Hepatocyte (in vitro differentiated cells): Measurements from ENCODE around the gene TAF4. TPM values are rescaled to one million over a fixed set of nuclear protein-coding genes. Genes with fewer than 3 reads are reported as not detected.

Experiments
- DNase-seq: peaks from one replicate; pipeline ENCODE4 v3.0.0-alpha.2; 2016; ENCODE audit warnings: low spot score
- H2AFZ ChIP-seq: fragments of 200-600 bp; sonication (generic); 2 replicates; pipeline ENCODE4 v1.6.0; 2016; ENCODE audit warnings: antibody characterized with exemption, mild to moderate bottlenecking
- H3K27ac ChIP-seq: fragments of 200-600 bp; sonication (generic); 2 replicates; pipeline ENCODE4 v1.5.1; 2016; ENCODE audit warnings: mild to moderate bottlenecking
- H3K27me3 ChIP-seq: fragments of 200-600 bp; sonication (generic); 2 replicates; pipeline ENCODE4 v1.6.1; 2016
- H3K36me3 ChIP-seq: fragments of 200-600 bp; sonication (generic); replicated peaks from 2 replicates; pipeline ENCODE4 v1.5.1; 2016; ENCODE audit warnings: low read depth; ENCODE audit not compliant: insufficient read depth
- H3K4me1 ChIP-seq: fragments of 200-600 bp; sonication (generic); 2 replicates; pipeline ENCODE4 v1.5.1; 2016; ENCODE audit warnings: mild to moderate bottlenecking, moderate library complexity; ENCODE audit not compliant: insufficient read depth
- H3K4me2 ChIP-seq: fragments of 200-600 bp; sonication (generic); 2 replicates; pipeline ENCODE4 v1.6.0; 2016
- H3K4me3 ChIP-seq: fragments of 200-600 bp; sonication (generic); 2 replicates; pipeline ENCODE4 v1.5.1; 2016; ENCODE audit warnings: mild to moderate bottlenecking
- H3K79me2 ChIP-seq: fragments of 200-600 bp; sonication (generic); 2 replicates; pipeline ENCODE4 v1.6.0; 2017; ENCODE audit warnings: mild to moderate bottlenecking
- H3K9me2 ChIP-seq: fragments of 200-600 bp; sonication (generic); replicated peaks from 2 replicates; pipeline ENCODE4 v1.6.0; 2017; ENCODE audit warnings: mild to moderate bottlenecking; ENCODE audit not compliant: insufficient read depth
- H3K9me3 ChIP-seq: fragments of 200-600 bp; sonication (generic); 2 replicates; pipeline ENCODE4 v1.5.1; 2016; ENCODE audit warnings: low read depth, mild to moderate bottlenecking
- H4K20me1 ChIP-seq: fragments of 200-600 bp; sonication (generic); 2 replicates; pipeline ENCODE4 v1.6.0; 2016; ENCODE audit warnings: mild to moderate bottlenecking; ENCODE audit not compliant: insufficient read depth, poor library complexity, severe bottlenecking
- EZH2 ChIP-seq: fragments of 200-600 bp; sonication (generic); IDR thresholded peaks from 2 replicates; pipeline ENCODE4 v1.6.1; 2016; ENCODE audit warnings: antibody characterized with exemption, mild to moderate bottlenecking, borderline replicate concordance
- EZH2phosphoT487 ChIP-seq: fragments of 200-600 bp; sonication (generic); IDR thresholded peaks from one replicate; pipeline ENCODE4 v1.6.1; 2018; ENCODE audit warnings: antibody characterized with exemption, mild to moderate bottlenecking, low read depth, moderate library complexity; ENCODE audit not compliant: unreplicated experiment, severe bottlenecking
- WGBS: methylation state at CpG from one replicate; pipeline ENCODE4 v1.1.6; 2016; ENCODE audit warnings: low lambda C conversion rate; ENCODE audit errors: missing lambda C conversion rate; 5-methylcytosine and 5-hydroxymethylcytosine counted together
- polyA plus RNA-seq: library from polyadenylated mRNA; unstranded; fragments of >200 nt; fragmentation: Nextera tagmentation; extraction: Ambion mirVana; gene quantifications from 2 replicates; pipeline ENCODE4 v1.2.1, GENCODE V29; 2016
- total RNA-seq: library from RNA; depleted of rRNA; stranded (reverse); fragments of >200 nt; gene quantifications from 2 replicates; pipeline ENCODE4 v1.2.3, GENCODE V29; 2014
- TF ChIP-seq, protein P1 (sequence below): fragments of 200-600 bp; sonication (generic); IDR thresholded peaks from 2 replicates; pipeline ENCODE4 v1.5.1; 2016; ENCODE audit warnings: antibody characterized with exemption, mild to moderate bottlenecking; ENCODE audit not compliant: poor library complexity

TAF4 gene
- total and polyA plus RNA-seq, 2 experiments from 2014 or later: 2.9 to 6.6 TPM

DNA sequence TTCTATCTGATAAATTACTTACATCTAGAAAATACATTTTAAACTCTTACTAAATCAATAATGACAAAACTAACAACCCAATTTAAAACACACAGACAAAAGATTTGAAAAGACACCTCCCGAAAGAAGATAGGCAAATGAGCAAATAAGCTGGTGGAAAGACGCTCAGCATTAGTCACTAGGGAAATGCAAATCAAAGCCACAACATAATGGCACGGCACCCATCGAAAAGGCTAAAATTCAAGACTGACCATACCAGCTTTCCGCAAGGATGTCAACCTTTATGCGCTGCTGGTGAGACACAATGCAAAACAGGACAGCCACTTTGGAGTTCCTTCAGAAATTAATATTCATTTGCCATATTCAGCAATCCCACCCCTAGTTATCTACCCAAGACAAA lies 25.9 kb downstream of the TAF4 start:
- Histone ChIP-seq H4K20me1 (peaks cover 63% of the 10 kb centered on the region), H3K4me1 (peaks cover 15% of the 10 kb centered on the region), H3K9me3 (no peaks in the 10 kb centered on the region), H2AFZ (no peak overlapping the region), H3K27me3 (no peaks in the 10 kb centered on the region), H3K4me2 (no peak overlapping the region), H3K79me2 (peaks cover 99% of the 10 kb centered on the region), H3K9me2 (no peaks in the 10 kb centered on the region), H3K4me3 (no peak overlapping the region), H3K27ac (no peak overlapping the region), H3K36me3 (no peaks in the 10 kb centered on the region)
- no peak for DNase-seq
- TF ChIP-seq, protein P1, sequence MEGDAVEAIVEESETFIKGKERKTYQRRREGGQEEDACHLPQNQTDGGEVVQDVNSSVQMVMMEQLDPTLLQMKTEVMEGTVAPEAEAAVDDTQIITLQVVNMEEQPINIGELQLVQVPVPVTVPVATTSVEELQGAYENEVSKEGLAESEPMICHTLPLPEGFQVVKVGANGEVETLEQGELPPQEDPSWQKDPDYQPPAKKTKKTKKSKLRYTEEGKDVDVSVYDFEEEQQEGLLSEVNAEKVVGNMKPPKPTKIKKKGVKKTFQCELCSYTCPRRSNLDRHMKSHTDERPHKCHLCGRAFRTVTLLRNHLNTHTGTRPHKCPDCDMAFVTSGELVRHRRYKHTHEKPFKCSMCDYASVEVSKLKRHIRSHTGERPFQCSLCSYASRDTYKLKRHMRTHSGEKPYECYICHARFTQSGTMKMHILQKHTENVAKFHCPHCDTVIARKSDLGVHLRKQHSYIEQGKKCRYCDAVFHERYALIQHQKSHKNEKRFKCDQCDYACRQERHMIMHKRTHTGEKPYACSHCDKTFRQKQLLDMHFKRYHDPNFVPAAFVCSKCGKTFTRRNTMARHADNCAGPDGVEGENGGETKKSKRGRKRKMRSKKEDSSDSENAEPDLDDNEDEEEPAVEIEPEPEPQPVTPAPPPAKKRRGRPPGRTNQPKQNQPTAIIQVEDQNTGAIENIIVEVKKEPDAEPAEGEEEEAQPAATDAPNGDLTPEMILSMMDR: no peak
- no peak for TF ChIP-seq EZH2phosphoT487
- TF ChIP-seq EZH2: no peak
- WGBS: 83% methylated on average over 6 of the region's 6 CpGs

DNA sequence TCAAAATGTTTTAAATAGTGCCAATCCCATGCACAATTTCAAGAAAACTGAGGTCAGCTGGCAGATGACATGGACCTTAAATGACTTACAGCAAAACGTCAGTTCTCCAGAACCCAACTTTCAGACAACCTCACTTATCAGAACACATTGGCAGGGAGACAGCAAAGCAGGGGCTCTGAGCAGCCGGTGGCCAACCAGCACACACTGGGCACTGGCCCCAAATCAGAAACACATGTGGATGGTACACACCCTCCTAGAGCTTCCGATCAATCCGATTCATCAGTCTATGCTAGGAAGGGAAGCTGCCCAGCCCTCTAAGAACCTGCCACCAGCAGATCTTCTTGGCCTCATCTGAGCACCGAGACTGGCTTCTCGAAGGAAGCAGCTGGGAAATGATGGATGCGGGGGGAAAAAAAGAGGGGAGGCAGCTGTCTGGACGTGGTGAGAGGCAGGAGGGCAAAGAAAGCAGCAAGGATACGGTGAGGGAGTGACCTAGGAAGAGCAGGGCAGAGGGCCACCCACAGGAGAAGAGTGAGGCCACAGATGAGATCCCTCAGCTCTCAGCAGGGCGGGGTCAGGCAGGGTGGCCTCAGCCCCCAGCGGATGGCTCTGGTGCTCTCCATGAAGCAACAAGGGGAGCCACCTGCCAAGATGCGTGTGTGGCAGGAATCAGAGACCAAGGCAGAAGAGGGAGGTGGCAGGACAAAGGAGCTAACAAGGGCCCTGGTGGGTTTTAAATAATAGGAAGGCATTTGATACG lies 32.9 kb downstream of the TAF4 start:
- Histone ChIP-seq H3K4me3 (no peak overlapping the region), H3K36me3 (no peaks in the 10 kb centered on the region), H3K27ac (no peak overlapping the region), H4K20me1 (peaks cover 68% of the 10 kb centered on the region), H3K9me2 (no peaks in the 10 kb centered on the region), H3K4me1 (no peaks in the 10 kb centered on the region), H3K27me3 (no peaks in the 10 kb centered on the region), H3K4me2 (no peak overlapping the region), H3K79me2 (peaks cover 98% of the 10 kb centered on the region), H3K9me3 (no peaks in the 10 kb centered on the region), H2AFZ (no peak overlapping the region)
- no peak for DNase-seq
- TF ChIP-seq EZH2 (no peak), EZH2phosphoT487 (no peak)
- TF ChIP-seq, protein P1: no peak
- WGBS: 72% methylated on average over 13 of the region's 13 CpGs

GRCh38 chr20:62031462-62032092 lies 34.1 kb downstream of the TAF4 start:
- Histone ChIP-seq H3K9me3 (no peaks in the 10 kb centered on the region), H3K79me2 (peaks cover 98% of the 10 kb centered on the region), H3K36me3 (no peaks in the 10 kb centered on the region), H2AFZ (no peak overlapping the region), H3K4me1 (peaks cover 2% of the 10 kb centered on the region), H3K4me2 (no peak overlapping the region), H3K9me2 (no peaks in the 10 kb centered on the region), H4K20me1 (peaks cover 74% of the 10 kb centered on the region), H3K4me3 (no peak overlapping the region), H3K27me3 (no peaks in the 10 kb centered on the region), H3K27ac (no peak overlapping the region)
- 96% methylated on average over 15 of the region's 15 CpGs for WGBS
- TF ChIP-seq EZH2 (no peak), EZH2phosphoT487 (no peak)
- TF ChIP-seq, protein P1: no peak
- DNase-seq: no peak
